ENCODE measurements around the gene OR52B2.
A peak's percentile ranks its signal among the peaks of the same experiment; 100 is the strongest.

OR52B2 gene

DNA sequence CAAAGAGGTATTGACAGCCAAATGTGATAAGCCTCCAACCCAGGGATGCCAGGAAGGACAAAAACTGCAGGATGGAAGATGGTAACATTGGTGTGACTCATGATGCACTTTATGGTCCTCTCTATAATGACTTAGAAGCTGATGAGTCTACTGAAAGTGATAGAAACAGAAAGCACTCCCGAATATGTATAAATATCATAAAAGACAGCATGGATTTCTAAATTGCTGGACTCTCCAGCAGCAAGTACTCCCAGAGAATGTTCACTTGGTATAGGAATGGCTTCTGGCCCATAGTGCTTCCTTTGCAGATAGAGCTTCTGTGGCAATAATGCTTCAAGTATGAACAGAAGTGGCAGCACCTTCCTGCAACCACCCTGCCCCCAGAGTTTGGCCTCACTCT is at the start of gene OR52B2:
OR52B2 (minus strand) TSS at position 101 of the 400 bp plus-strand sequence; CDS start at position 101, 0 bp downstream.
- Histone ChIP-seq H3K4me1 (ENCODE audit: insufficient read depth, poor library complexity, severe bottlenecking) (no peaks in the 10 kb centered on the region), H3K27me3 (ENCODE audit: insufficient read depth, poor library complexity, severe bottlenecking) (no peaks in the 10 kb centered on the region), H3K27ac (ENCODE audit: poor library complexity, severe bottlenecking) (no peak within 1 kb of the TSS), H3K9me3 (ENCODE audit: severe bottlenecking) (no peaks in the 10 kb centered on the region), H3K4me3 (ENCODE audit: severe bottlenecking) (no peak within 1 kb of the TSS), H3K36me3 (ENCODE audit: low read depth) (no peaks in the 10 kb centered on the region)
- DNase-seq (ENCODE audit: low spot score), result no peak
- ATAC-seq (ENCODE audit: low read depth), result no peak
- TF ChIP-seq, protein P1, sequence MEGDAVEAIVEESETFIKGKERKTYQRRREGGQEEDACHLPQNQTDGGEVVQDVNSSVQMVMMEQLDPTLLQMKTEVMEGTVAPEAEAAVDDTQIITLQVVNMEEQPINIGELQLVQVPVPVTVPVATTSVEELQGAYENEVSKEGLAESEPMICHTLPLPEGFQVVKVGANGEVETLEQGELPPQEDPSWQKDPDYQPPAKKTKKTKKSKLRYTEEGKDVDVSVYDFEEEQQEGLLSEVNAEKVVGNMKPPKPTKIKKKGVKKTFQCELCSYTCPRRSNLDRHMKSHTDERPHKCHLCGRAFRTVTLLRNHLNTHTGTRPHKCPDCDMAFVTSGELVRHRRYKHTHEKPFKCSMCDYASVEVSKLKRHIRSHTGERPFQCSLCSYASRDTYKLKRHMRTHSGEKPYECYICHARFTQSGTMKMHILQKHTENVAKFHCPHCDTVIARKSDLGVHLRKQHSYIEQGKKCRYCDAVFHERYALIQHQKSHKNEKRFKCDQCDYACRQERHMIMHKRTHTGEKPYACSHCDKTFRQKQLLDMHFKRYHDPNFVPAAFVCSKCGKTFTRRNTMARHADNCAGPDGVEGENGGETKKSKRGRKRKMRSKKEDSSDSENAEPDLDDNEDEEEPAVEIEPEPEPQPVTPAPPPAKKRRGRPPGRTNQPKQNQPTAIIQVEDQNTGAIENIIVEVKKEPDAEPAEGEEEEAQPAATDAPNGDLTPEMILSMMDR (IDR thresholded peaks at IDR 0.05; ENCODE audit: poor library complexity, severe bottlenecking), result no peak

DNA sequence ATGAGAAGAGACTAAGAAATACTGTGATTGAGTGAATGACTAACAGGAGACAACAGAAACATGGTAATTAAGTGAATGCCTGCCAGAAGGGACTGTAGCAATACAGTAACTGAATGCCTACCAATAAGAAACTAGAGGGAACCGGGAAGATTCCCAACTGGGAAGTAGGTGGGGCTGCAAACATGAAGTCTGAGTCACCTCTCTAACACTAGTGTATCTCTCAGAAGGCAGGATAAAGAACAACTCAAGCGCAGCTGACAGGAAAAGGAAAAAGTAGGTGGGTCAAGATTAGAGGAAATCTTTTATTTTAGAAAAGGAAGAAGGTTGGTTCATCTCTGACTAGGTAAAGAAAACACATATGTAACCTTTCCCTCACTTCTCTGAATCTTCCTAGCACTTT is 49.2 kb upstream of the OR52B2 start:
- H3K27ac ChIP-seq (ENCODE audit: poor library complexity, severe bottlenecking), result peak overlapping the region; percentile 42
- TF ChIP-seq, protein P1 (IDR thresholded peaks at IDR 0.05; ENCODE audit: poor library complexity, severe bottlenecking), result no peak
- peaks cover 6% of the 10 kb centered on the region for H3K4me1 ChIP-seq (ENCODE audit: insufficient read depth, poor library complexity, severe bottlenecking)
- DNase-seq (ENCODE audit: low spot score) (no peak), ATAC-seq (ENCODE audit: low read depth) (peak; percentile 99)
- no peak overlapping the region for H3K4me3 ChIP-seq (ENCODE audit: severe bottlenecking)
- no peaks in the 10 kb centered on the region for H3K9me3 ChIP-seq (ENCODE audit: severe bottlenecking)
- H3K27me3 ChIP-seq (ENCODE audit: insufficient read depth, poor library complexity, severe bottlenecking), result no peaks in the 10 kb centered on the region
- peaks cover 55% of the 10 kb centered on the region for H3K36me3 ChIP-seq (ENCODE audit: low read depth)

DNA sequence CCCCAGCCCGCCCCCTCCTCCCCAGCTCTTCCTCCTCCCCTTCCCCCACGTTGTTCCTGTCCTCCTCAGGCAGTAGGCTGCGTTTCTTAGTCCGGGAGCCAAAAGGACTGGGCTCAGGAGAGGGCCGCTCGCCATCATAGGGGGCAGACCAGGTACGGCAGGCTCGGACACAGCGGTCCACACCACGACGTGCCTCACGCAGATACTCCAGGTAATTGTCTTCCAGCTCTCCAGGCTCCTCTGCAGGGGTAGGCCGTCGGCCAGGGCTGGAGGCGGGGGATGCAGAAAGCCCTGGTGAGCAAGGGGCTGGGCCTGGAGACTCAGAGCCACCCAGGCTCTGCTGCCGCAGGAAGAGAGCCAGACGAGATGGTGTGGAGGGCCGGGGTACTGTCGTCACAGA is 47.6 kb upstream of the OR52B2 start:
- Histone ChIP-seq H3K27me3 (ENCODE audit: insufficient read depth, poor library complexity, severe bottlenecking) (no peaks in the 10 kb centered on the region), H3K27ac (ENCODE audit: poor library complexity, severe bottlenecking) (no peak overlapping the region), H3K4me1 (ENCODE audit: insufficient read depth, poor library complexity, severe bottlenecking) (peaks cover 6% of the 10 kb centered on the region), H3K4me3 (ENCODE audit: severe bottlenecking) (no peak overlapping the region), H3K9me3 (ENCODE audit: severe bottlenecking) (no peaks in the 10 kb centered on the region), H3K36me3 (ENCODE audit: low read depth) (peaks cover 53% of the 10 kb centered on the region)
- ATAC-seq (ENCODE audit: low read depth), result no peak
- TF ChIP-seq, protein P1 (IDR thresholded peaks at IDR 0.05; ENCODE audit: poor library complexity, severe bottlenecking), result no peak
- peak; percentile 55 for DNase-seq (ENCODE audit: low spot score)

DNA sequence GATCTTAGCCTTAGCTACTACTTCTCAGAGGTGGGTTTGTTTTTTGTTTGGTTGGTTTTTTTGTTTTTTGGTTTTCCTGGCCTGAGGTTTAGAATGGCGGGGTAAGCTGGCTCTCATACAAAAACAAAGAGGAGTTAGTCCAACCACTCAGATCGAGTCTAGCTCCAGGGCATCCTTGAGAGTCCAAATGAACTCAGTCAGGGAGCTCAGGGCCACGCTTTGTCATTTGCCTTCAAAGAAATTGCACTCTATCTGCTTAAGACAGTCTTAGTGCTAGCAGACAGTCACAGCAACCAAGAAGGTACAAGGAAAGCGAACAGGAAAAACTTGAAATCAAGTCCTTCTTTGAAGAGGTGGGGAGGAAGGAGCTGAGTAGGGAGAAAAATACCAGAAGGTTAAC is 46.4 kb upstream of the OR52B2 start:
- peaks cover 55% of the 10 kb centered on the region for H3K36me3 ChIP-seq (ENCODE audit: low read depth)
- no peak for ATAC-seq (ENCODE audit: low read depth)
- TF ChIP-seq, protein P1 (IDR thresholded peaks at IDR 0.05; ENCODE audit: poor library complexity, severe bottlenecking), result no peak

DNA sequence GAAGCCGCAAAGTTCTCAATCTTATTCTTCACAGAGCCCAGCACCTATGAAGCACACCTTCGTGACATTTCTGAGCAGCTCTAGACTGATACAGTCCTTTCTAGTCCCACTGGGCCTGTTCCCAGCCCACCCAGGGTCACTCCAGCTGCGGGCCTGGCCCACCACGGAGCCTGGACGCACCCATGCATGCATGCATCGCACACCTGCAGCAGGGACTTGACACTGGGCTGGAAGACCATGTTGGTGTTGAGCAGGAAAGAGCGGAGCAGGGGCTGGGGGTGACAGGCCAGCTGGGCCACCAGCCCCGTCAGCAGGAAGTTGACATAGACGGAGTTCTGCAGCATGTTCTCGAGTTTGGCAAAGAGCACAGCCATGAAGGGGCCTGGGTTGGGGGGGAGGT is 44.4 kb upstream of the OR52B2 start:
- DNase-seq (ENCODE audit: low spot score) (no peak), ATAC-seq (ENCODE audit: low read depth) (no peak)
- TF ChIP-seq, protein P1 (IDR thresholded peaks at IDR 0.05; ENCODE audit: poor library complexity, severe bottlenecking), result no peak
- Histone ChIP-seq H3K9me3 (ENCODE audit: severe bottlenecking) (no peaks in the 10 kb centered on the region), H3K4me1 (ENCODE audit: insufficient read depth, poor library complexity, severe bottlenecking) (peaks cover under 1% of the 10 kb centered on the region), H3K36me3 (ENCODE audit: low read depth) (peaks cover 55% of the 10 kb centered on the region), H3K27me3 (ENCODE audit: insufficient read depth, poor library complexity, severe bottlenecking) (no peaks in the 10 kb centered on the region), H3K27ac (ENCODE audit: poor library complexity, severe bottlenecking) (no peak overlapping the region), H3K4me3 (ENCODE audit: severe bottlenecking) (no peak overlapping the region)

More for the DNA sequence above, 46.4 kb upstream of the OR52B2 start:
- Histone ChIP-seq H3K4me3 (ENCODE audit: severe bottlenecking) (no peak overlapping the region), H3K27me3 (ENCODE audit: insufficient read depth, poor library complexity, severe bottlenecking) (no peaks in the 10 kb centered on the region), H3K9me3 (ENCODE audit: severe bottlenecking) (no peaks in the 10 kb centered on the region), H3K4me1 (ENCODE audit: insufficient read depth, poor library complexity, severe bottlenecking) (peaks cover 6% of the 10 kb centered on the region), H3K27ac (ENCODE audit: poor library complexity, severe bottlenecking) (no peak overlapping the region)
- no peak for DNase-seq (ENCODE audit: low spot score)
